ENCODE measurements around the gene AFF4. TPM values are rescaled to one million over a fixed set of nuclear protein-coding genes. Genes with fewer than 3 reads are reported as not detected.

The AFF4 gene
- total RNA-seq, 1 donor from 2014 or later: 87.4 TPM

DNA sequence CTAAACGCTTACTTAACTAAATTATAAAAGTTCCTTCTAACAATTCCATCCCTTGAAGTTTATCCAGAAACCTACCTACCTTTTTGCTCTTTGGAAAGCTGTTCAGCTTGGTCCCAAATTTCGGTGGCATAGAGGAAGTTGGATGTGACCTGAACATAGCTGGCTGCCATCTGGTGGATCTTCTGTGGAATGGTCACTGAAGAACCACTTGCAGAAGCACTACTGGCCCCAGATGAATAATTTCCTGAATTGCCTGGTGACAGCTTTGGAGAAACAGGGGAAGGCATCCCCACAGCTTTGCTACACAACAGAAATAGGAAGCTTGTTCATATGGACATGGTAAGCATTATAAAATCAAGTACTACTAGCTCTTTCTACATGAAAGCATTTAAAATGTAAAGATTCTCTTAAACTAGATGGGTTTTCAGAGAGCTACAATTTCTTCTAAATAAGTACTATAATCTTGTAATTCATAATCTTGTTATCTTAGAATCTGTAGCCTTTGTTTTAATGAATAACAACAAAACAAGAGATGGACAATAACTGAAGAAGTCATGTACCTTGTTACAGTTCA is 80.1 kb downstream of the AFF4 start:
- TF ChIP-seq, protein P1, sequence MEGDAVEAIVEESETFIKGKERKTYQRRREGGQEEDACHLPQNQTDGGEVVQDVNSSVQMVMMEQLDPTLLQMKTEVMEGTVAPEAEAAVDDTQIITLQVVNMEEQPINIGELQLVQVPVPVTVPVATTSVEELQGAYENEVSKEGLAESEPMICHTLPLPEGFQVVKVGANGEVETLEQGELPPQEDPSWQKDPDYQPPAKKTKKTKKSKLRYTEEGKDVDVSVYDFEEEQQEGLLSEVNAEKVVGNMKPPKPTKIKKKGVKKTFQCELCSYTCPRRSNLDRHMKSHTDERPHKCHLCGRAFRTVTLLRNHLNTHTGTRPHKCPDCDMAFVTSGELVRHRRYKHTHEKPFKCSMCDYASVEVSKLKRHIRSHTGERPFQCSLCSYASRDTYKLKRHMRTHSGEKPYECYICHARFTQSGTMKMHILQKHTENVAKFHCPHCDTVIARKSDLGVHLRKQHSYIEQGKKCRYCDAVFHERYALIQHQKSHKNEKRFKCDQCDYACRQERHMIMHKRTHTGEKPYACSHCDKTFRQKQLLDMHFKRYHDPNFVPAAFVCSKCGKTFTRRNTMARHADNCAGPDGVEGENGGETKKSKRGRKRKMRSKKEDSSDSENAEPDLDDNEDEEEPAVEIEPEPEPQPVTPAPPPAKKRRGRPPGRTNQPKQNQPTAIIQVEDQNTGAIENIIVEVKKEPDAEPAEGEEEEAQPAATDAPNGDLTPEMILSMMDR (IDR thresholded peaks at IDR 0.05; ENCODE audit: unreplicated experiment): peak; percentile 52
- Mint-ChIP-seq H3K27me3 (ENCODE audit: unreplicated experiment) (peaks cover 4% of the 10 kb centered on the region), H3K36me3 (ENCODE audit: low read depth, unreplicated experiment) (peaks cover 40% of the 10 kb centered on the region), H3K4me1 (ENCODE audit: unreplicated experiment) (no peaks in the 10 kb centered on the region), H3K9me3 (ENCODE audit: unreplicated experiment) (no peaks in the 10 kb centered on the region), H3K27ac (ENCODE audit: unreplicated experiment) (no peak overlapping the region), H3K4me3 (ENCODE audit: unreplicated experiment) (peak overlapping the region; percentile 31)
- peak; percentile 50 for DNase-seq (ENCODE audit: low spot score)

DNA sequence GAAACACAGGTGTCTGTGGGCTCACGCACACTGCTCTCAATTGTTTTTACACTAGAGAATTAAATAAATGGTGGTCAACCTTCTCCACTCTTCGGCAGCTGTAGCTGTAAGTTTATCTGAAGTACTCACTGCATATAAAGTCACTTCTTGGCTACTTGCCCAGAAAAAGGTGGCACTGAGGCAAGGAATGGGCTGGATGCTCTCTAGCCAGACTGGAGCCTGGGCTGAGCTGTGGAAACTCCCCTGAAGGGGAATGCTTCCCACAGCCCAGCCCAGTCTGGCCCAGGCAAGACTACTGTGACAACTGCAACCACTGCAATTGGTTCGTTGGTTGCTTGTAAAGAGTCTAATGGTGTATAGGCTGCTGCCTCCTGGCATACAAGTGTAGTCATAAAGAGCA is 85.5 kb downstream of the AFF4 start:
- no peak for DNase-seq (ENCODE audit: low spot score)
- Mint-ChIP-seq H3K27me3 (ENCODE audit: unreplicated experiment) (peaks cover 9% of the 10 kb centered on the region), H3K36me3 (ENCODE audit: low read depth, unreplicated experiment) (peaks cover 20% of the 10 kb centered on the region), H3K4me3 (ENCODE audit: unreplicated experiment) (no peak overlapping the region), H3K4me1 (ENCODE audit: unreplicated experiment) (no peaks in the 10 kb centered on the region), H3K27ac (ENCODE audit: unreplicated experiment) (no peak overlapping the region), H3K9me3 (ENCODE audit: unreplicated experiment) (no peaks in the 10 kb centered on the region)
- TF ChIP-seq, protein P1 (IDR thresholded peaks at IDR 0.05; ENCODE audit: unreplicated experiment): no peak

DNA sequence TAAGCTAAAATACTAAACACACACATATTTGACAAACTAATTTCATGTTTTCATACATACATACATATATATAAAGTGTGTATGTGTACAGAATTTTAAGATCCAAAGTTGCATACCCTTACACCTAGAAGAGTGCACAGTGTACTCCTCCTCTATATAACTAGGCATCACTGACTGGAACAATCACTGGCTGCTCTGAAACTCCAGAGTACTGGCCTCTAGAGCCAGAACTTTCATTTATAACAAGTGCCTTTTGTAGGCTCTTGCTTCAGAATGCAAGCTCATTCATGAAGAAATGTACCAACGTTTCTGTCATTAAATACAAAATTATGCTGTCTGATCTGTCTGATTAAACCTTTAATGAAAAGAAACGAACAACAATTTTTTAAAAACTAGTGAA is 86.0 kb downstream of the AFF4 start:
- H3K27ac Mint-ChIP-seq (ENCODE audit: unreplicated experiment): no peak overlapping the region
- peaks cover 22% of the 10 kb centered on the region for H3K36me3 Mint-ChIP-seq (ENCODE audit: low read depth, unreplicated experiment)
- no peak for DNase-seq (ENCODE audit: low spot score)

DNA sequence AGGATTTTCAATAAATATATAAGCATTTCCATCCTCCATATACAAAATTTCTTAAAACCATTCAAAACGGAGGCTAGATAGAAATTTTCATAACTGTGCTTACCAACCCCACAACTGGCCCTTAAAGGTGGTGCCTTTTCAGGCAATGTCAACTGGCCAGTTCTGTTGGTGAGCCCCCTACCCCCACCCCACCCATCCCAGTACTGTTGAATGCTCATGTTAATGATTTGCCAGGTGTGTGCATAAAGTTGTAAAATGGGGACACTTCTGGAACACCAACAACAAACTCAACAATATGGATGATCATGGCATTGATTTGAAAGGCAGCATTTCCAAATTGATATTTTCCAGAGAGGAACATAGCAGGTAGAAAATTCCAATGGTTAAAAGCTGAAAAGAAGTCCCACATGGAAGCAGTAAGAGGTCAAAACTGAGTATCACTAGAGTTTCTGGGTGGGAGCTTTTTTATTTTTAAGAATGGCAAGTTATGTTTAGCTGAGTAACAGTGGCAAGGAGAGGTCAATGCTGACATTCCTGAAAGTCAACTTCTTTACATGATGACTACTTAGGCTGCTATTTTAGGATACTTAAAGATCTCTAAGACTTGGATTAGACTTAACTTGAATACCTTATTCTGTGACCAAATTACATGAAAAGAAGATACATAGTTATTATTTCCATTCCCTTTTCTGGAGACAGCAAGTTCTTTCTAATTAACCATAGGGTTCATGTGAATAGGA is 87.2 kb downstream of the AFF4 start:
- no peaks in the 10 kb centered on the region for H3K4me1 Mint-ChIP-seq (ENCODE audit: unreplicated experiment)
- H3K9me3 Mint-ChIP-seq (ENCODE audit: unreplicated experiment): no peaks in the 10 kb centered on the region
- TF ChIP-seq, protein P1 (IDR thresholded peaks at IDR 0.05; ENCODE audit: unreplicated experiment): no peak
- H3K36me3 Mint-ChIP-seq (ENCODE audit: low read depth, unreplicated experiment): peaks cover 22% of the 10 kb centered on the region
- peaks cover 10% of the 10 kb centered on the region for H3K27me3 Mint-ChIP-seq (ENCODE audit: unreplicated experiment)
- no peak overlapping the region for H3K4me3 Mint-ChIP-seq (ENCODE audit: unreplicated experiment)
- DNase-seq (ENCODE audit: low spot score): no peak
- no peak overlapping the region for H3K27ac Mint-ChIP-seq (ENCODE audit: unreplicated experiment)

More for the DNA sequence above, 86.0 kb downstream of the AFF4 start:
- TF ChIP-seq, protein P1 (IDR thresholded peaks at IDR 0.05; ENCODE audit: unreplicated experiment): no peak
- H3K4me1 Mint-ChIP-seq (ENCODE audit: unreplicated experiment): no peaks in the 10 kb centered on the region
- peaks cover 10% of the 10 kb centered on the region for H3K27me3 Mint-ChIP-seq (ENCODE audit: unreplicated experiment)
- H3K4me3 Mint-ChIP-seq (ENCODE audit: unreplicated experiment): no peak overlapping the region
- H3K9me3 Mint-ChIP-seq (ENCODE audit: unreplicated experiment): no peaks in the 10 kb centered on the region

DNA sequence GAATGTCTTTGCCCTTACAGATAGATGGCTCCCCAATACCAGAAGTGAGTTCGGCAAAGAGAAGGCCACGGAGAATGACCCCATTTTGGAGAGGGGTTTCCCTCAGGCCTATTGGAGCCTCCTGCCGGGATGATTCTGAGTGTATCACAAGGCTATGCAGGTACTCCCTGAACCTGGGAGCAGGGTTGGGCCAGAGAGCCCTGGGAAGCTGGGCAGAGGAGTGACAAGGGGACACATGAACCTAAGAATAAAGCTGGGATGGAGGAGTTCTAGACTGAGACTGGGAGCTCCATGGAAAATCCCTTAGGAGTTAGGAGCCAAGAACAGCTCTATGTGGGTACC is 89.5 kb downstream of the AFF4 start:
- no peak overlapping the region for H3K27ac Mint-ChIP-seq (ENCODE audit: unreplicated experiment)
- H3K4me3 Mint-ChIP-seq (ENCODE audit: unreplicated experiment): no peak overlapping the region
- TF ChIP-seq, protein P1 (IDR thresholded peaks at IDR 0.05; ENCODE audit: unreplicated experiment): no peak
- H3K36me3 Mint-ChIP-seq (ENCODE audit: low read depth, unreplicated experiment): peaks cover 14% of the 10 kb centered on the region
- H3K9me3 Mint-ChIP-seq (ENCODE audit: unreplicated experiment): no peaks in the 10 kb centered on the region
- H3K4me1 Mint-ChIP-seq (ENCODE audit: unreplicated experiment): no peaks in the 10 kb centered on the region
- DNase-seq (ENCODE audit: low spot score): no peak
- peaks cover 10% of the 10 kb centered on the region for H3K27me3 Mint-ChIP-seq (ENCODE audit: unreplicated experiment)
